HG03064 (cell line): ENCODE data around the gene TIMM22.
"Not testable (repeated sequence)": the region's sequence is repeated elsewhere in the genome, so short reads cannot be mapped to it uniquely, and the experiment has no call there.

Experiments used
- ATAC-seq: cut with Tn5 transposase; IDR thresholded peaks from one replicate; pipeline ENCODE4 v1.9.1; 2021; ENCODE audit warnings: low read depth; ENCODE audit not compliant: unreplicated experiment

The TIMM22 gene

DNA sequence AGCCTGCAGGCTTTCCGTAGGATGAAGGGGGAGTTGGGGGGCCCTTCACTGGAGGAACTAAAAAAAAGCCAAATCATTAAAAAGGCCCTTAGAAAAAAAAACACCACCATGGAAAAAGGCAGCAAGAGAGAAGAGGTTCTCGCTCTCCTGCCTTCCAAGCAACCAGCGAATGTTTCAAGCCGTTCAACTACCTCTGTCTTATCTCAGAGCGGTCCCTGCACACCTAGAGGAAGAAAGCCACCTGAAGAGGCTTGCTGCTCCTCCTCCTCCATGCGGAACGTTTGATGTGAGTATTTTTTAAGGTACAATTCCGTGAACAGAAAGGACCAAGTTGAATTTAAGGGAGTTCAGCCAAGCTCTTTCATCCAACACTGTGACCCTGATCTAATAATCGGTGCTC lies 26.6 kb upstream of the TIMM22 start:
- no peak for ATAC-seq

DNA sequence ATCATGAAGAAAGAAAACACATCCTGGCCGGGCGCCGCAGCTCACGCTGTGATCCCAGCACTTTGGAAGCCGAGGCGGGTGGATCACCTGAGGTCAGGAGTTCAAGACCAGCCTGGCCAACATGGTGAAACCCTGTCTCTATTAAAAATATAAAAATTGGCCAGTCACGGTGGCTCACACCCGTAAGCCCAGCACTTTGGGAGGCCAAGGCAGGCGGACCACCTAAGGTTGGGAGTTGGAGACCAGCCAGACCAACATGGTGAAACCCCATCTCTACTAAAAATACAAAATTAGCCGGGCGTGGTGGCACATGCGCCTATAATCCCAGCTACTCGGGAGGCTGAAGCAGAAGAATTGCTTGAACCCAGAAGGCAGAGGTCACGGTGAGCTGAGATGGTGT lies 25.1 kb upstream of the TIMM22 start:
- ATAC-seq: not testable (repeated sequence)

GRCh38 chr17:973053-973452 lies 23.9 kb upstream of the TIMM22 start:
- no peak for ATAC-seq

DNA sequence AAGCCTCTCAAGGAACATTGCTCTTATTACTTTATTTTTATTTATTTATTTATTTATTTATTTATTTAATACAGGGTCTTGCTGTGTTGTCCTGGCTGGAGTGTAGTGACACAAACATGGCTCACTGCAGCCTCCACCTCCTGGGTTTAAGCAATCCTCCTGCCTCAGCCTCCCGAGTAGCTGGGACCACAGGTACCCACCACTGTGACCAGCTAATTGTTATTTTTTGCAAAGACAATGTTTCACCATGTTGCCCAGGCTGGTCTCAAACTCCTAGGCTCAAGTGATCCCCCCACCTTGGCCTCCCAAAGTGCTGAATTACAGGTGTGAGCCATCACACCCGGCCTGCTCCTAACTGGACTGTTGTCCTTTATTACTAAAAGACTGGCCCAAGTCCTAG lies 22.2 kb upstream of the TIMM22 start:
- not testable (repeated sequence) for ATAC-seq

GRCh38 chr17:975371-975915 lies 21.5 kb upstream of the TIMM22 start:
- ATAC-seq: no peak

DNA sequence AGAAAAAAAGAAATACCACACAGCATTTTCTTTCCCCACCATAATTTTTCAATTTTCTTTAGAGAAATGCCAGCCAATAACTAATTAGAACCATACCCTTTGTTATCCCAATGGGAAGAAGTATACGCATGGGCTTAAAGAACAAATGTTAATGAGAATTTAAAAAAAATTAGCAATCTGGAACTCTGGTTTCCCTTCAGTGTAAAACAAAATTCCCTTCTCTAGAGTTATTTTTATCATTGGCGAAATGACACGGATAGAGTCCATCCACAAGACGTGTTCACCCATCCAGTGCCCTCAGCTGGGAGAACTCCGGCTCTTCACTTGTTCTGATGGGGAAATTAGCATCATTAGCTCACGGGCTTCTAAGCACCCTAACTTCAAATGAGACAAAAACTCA lies 20.6 kb upstream of the TIMM22 start:
- no peak for ATAC-seq

DNA sequence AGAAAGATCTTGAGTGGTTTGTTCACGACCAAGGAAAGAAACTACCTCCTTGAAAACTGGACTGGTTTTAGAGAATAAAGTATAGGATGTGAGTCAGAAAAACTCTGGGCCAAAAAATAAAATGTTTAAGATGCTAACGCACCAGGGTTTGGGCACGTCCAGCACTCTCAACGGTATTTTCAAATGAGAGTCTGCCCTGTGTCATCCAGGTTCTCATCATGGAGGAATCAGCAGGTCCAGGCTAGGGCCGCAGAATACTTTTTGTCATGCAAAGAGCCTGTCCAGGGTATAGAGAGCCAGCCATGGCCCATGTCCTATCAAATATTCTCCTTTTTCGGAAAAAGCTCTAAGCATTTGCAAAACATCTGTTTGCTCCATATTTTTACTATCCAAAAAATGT lies 19.8 kb upstream of the TIMM22 start:
- no peak for ATAC-seq

- ATAC-seq: no peak
These were observed 18.5 kb upstream of the TIMM22 start for GRCh38 chr17:978103-979093.

GRCh38 chr17:979212-979538 lies 17.8 kb upstream of the TIMM22 start:
- ATAC-seq: no peak

DNA sequence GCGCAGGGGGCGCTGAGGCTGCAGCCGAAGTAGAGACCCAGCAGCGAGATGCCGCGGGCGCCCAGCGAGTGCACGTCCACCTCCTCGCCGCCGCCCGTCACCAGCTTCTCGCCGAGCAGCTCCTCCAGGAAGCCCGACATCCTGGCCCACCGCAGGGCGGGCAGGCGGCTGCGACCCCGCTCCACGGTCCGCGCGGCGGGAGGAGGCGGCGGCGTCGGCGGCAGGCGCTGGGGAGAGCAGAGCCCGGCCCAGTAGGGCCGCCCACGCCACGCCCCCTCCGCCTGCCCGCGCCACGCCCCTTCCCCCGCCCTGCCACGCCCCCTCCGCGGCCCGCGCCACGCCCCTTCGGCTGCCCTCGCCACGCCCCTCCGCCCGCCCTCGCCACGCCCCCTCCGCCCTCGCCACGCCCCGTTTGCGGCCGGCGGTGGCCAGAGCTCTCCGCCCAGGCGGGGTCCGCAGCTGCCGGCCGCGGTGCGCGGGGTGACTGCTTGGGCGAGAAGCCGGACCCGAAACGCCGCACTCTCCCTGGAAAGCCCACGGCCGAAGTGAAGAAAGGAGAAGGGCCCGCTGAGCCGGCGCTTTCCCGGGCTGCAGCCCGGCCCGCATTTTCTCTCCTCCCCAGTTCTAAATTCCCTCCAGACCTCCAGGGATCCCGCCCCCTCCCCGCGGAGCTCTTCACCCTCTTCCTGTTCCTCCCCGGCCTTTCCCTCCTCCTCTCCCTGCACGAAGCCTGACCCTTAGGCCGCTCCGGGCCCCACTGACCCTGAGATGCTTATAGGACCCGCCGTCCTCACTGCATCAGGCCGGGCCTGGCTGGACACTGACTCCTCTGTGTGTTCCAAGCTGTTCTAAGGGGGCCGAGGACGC lies 17.2 kb upstream of the TIMM22 start, which contains the start of gene NXN:
TSS of gene NXN (minus strand) at position 238 of the 867 bp plus-strand sequence.
- ATAC-seq: no peak

- ATAC-seq: no peak
These were observed 16.3 kb upstream of the TIMM22 start for GRCh38 chr17:980406-981291.

DNA sequence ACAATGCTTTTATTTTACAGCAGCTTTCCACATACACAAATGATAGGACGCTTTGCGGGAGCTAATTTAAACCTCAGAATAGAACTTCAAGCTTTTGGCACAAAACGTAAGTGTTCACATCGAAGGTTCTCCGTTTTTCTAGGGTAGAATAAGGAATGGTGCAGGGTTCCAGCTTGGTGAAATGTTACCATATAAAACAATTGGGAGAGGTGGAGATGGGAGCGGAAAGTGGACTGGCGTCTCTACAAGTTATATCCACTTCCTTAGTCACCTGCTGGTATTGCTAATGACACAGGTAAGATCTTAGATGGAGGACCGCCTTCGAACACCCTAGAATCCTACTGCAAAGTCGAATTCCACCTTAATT lies 15.7 kb upstream of the TIMM22 start:
- ATAC-seq: no peak

- ATAC-seq: no peak
These were observed 13.0 kb upstream of the TIMM22 start for GRCh38 chr17:983921-984320.

- no peak for ATAC-seq
These were observed 10.5 kb upstream of the TIMM22 start for GRCh38 chr17:986322-986929.

GRCh38 chr17:987931-988330 lies 9.0 kb upstream of the TIMM22 start:
- no peak for ATAC-seq

DNA sequence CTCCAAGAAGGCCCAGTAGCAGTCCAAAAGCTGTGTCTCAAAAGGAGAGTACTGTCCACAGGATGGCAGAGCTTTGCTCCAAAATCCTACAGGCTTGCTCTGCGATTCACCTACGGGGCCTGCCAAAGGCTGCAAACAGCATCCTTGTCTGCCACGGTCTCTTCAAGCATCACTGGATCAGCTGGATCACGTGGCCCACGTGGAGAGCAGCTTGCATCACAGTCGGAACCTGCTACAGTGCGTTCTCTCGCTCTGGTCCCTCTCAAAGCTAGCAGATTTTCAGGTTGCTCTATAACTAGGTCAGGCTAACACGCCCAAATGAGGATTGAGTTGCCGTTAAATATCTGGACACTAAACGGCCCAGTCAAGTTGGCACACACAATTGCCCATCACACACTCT lies 8.4 kb upstream of the TIMM22 start:
- ATAC-seq: no peak

GRCh38 chr17:992933-993332 lies 4.0 kb upstream of the TIMM22 start:
- no peak for ATAC-seq

DNA sequence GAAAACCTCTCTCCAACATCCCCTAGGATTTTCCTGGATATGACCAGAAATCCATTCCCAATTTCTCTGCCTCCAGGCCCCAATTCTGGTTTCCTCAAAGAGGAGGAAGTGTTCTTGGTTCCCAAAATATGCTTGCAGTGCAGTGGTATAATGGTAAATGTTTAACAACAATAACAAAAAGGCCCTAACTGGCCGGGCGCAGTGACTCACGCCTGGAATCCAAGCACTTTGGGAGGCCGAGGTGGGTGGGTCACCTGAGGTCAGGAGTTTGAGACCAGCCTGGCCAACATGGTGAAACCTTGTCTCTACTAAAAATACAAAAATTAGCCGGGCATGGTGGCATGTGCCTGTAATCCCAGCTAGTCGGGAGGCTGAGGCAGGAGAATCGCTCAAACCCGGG lies 1.6 kb upstream of the TIMM22 start:
- not testable (repeated sequence) for ATAC-seq

GRCh38 chr17:998111-998510 lies 1.2 kb downstream of the TIMM22 start:
- no peak for ATAC-seq
